Fibroblast of mammary gland (primary cell): ENCODE results near the gene MEGF6.
"Not testable (repeated sequence)": the region's sequence is repeated elsewhere in the genome, so short reads cannot be mapped to it uniquely, and the experiment has no call there.

Source experiments
- DNase-seq: peaks from one replicate; pipeline ENCODE4 v3.0.0-alpha.2; 2010; ENCODE audit warnings: low read depth
- H3K4me3 ChIP-seq: 2 replicates; pipeline ENCODE4 v1.5.1; 2011; ENCODE audit warnings: low read depth, mild to moderate bottlenecking, low read length, moderate library complexity; ENCODE audit not compliant: control insufficient read depth
- CTCF ChIP-seq: conservative IDR thresholded peaks from 2 replicates; pipeline ENCODE4 v1.5.1; 2011; ENCODE audit warnings: low read depth, low read length, inconsistent platforms; ENCODE audit not compliant: control insufficient read depth, insufficient read depth

The MEGF6 gene

GRCh38 chr1:3590951-3591865 lies 20.1 kb downstream of the MEGF6 start:
- H3K4me3 ChIP-seq: no peak overlapping the region
- no peak for TF ChIP-seq CTCF
- no peak for DNase-seq

GRCh38 chr1:3590139-3590763 lies 21.1 kb downstream of the MEGF6 start:
- TF ChIP-seq CTCF: no peak
- H3K4me3 ChIP-seq: no peak overlapping the region
- no peak for DNase-seq

- DNase-seq: no peak
- no peak for TF ChIP-seq CTCF
Observed at GRCh38 chr1:3588395-3588794, 22.9 kb downstream of the MEGF6 start.

GRCh38 chr1:3586986-3587759 lies 24.1 kb downstream of the MEGF6 start:
- TF ChIP-seq CTCF: no peak
- no peak overlapping the region for H3K4me3 ChIP-seq
- no peak for DNase-seq

More at GRCh38 chr1:3588395-3588794, 22.9 kb downstream of the MEGF6 start:
- H3K4me3 ChIP-seq: no peak overlapping the region

- no peak overlapping the region for H3K4me3 ChIP-seq
- TF ChIP-seq CTCF: no peak
- DNase-seq: no peak
Observed at GRCh38 chr1:3585940-3586568, 25.3 kb downstream of the MEGF6 start.

- not testable (repeated sequence) for H3K4me3 ChIP-seq, DNase-seq
Observed at GRCh38 chr1:3585353-3585868, 25.9 kb downstream of the MEGF6 start.

GRCh38 chr1:3584915-3585314 lies 26.4 kb downstream of the MEGF6 start:
- DNase-seq: no peak
- TF ChIP-seq CTCF: no peak
- H3K4me3 ChIP-seq: no peak overlapping the region

GRCh38 chr1:3583751-3584150 lies 27.6 kb downstream of the MEGF6 start:
- DNase-seq, H3K4me3 ChIP-seq: not testable (repeated sequence)
